HepG2 (cell line): ENCODE data around the gene DRAM1. TPM values are rescaled to one million over a fixed set of nuclear protein-coding genes. Genes with fewer than 3 reads are reported as not detected.

Experiments
- ARID4A ChIP-seq: sonication (generic); formaldehyde crosslinking; IDR thresholded peaks from 2 replicates; pipeline ENCODE4 v1.5.0; 2020; ENCODE audit warnings: mild to moderate bottlenecking, missing genetic modification reagents, borderline replicate concordance
- ATF1 ChIP-seq: IDR thresholded peaks from 2 replicates; pipeline ENCODE4 v1.6.1; 2016; ENCODE audit warnings: mild to moderate bottlenecking, control low read depth
- CC2D1A ChIP-seq: sonication (generic); formaldehyde crosslinking; IDR thresholded peaks from 2 replicates; pipeline ENCODE4 v1.8.1; 2023; ENCODE audit warnings: mild to moderate bottlenecking, missing genetic modification reagents
- CENPX ChIP-seq: sonication (generic); formaldehyde crosslinking; IDR thresholded peaks from 2 replicates; pipeline ENCODE4 v1.9.0; 2021; ENCODE audit warnings: mild to moderate bottlenecking, missing genetic modification reagents, moderate library complexity
- DPF2 ChIP-seq: sonication (generic); formaldehyde crosslinking; IDR thresholded peaks from 2 replicates; pipeline ENCODE4 v1.4.0; 2020; ENCODE audit warnings: mild to moderate bottlenecking, low read depth, missing genetic modification reagents, borderline replicate concordance
- FOSL2 ChIP-seq: sonication (generic); formaldehyde crosslinking; IDR thresholded peaks from 2 replicates; pipeline ENCODE4 v1.4.0; 2020; ENCODE audit warnings: missing genetic modification reagents
- FOXO4 ChIP-seq: sonication (generic); formaldehyde crosslinking; conservative IDR thresholded peaks from 2 replicates; pipeline ENCODE4 v1.8.1; 2023; ENCODE audit warnings: missing genetic modification reagents
- GABPA ChIP-seq, 2 experiments: IDR thresholded peaks; 2 replicates each; pipeline ENCODE4 v1.6.1; 2011 to 2016; ENCODE audit warnings: low read depth in 2 of 2, low read length in 1 of 2, missing biosample characterization in 1 of 2, missing genetic modification characterization in 1 of 2
- GATA4 ChIP-seq: sonication (generic); IDR thresholded peaks from 2 replicates; pipeline ENCODE4 v1.6.1; 2016; ENCODE audit warnings: antibody characterized with exemption, low read depth, borderline replicate concordance
- KLF6 ChIP-seq: IDR thresholded peaks from 2 replicates; pipeline ENCODE4 v1.8.0; 2016; ENCODE audit warnings: missing biosample characterization, missing genetic modification reagents
- LBX2 ChIP-seq: sonication (generic); formaldehyde crosslinking; IDR thresholded peaks from 2 replicates; pipeline ENCODE4 v1.5.0; 2020; ENCODE audit warnings: missing genetic modification reagents, mild to moderate bottlenecking, borderline replicate concordance
- MAFF ChIP-seq: IDR thresholded peaks from 2 replicates; pipeline ENCODE4 v1.6.1; 2011; ENCODE audit warnings: low read depth, low read length, improper control_type of control experiment
- MBD4 ChIP-seq: IDR thresholded peaks from 2 replicates; pipeline ENCODE4 v1.6.1; 2012; ENCODE audit warnings: low read length, inconsistent platforms, borderline replicate concordance
- MEIS1 ChIP-seq: sonication (generic); formaldehyde crosslinking; IDR thresholded peaks from 2 replicates; pipeline ENCODE4 v1.9.0; 2021; ENCODE audit warnings: mild to moderate bottlenecking, missing genetic modification reagents, moderate library complexity, borderline replicate concordance
- SAFB2 ChIP-seq: sonication (generic); formaldehyde crosslinking; IDR thresholded peaks from 2 replicates; pipeline ENCODE4 v1.5.1; 2020; ENCODE audit warnings: missing genetic modification reagents, low read depth, mild to moderate bottlenecking, borderline replicate concordance
- SOX5 ChIP-seq: IDR thresholded peaks from 2 replicates; pipeline ENCODE4 v1.6.1; 2016; ENCODE audit warnings: borderline replicate concordance
- ZEB1 ChIP-seq: IDR thresholded peaks from 2 replicates; pipeline ENCODE4 v1.6.1; 2012; ENCODE audit warnings: mild to moderate bottlenecking, low read depth, inconsistent platforms; ENCODE audit not compliant: insufficient replicate concordance
- ZNF205 ChIP-seq: IDR thresholded peaks from 2 replicates; pipeline ENCODE4 v1.6.1; 2018; ENCODE audit warnings: missing biosample characterization, missing genetic modification reagents
- ZNF292 ChIP-seq: sonication (generic); formaldehyde crosslinking; IDR thresholded peaks from 2 replicates; pipeline ENCODE4 v1.8.1; 2022; ENCODE audit warnings: mild to moderate bottlenecking, low read depth, missing genetic modification reagents, borderline replicate concordance
- ZNF468 ChIP-seq: sonication (generic); formaldehyde crosslinking; IDR thresholded peaks from 2 replicates; pipeline ENCODE4 v1.8.0; 2022; ENCODE audit warnings: mild to moderate bottlenecking, moderate library complexity, missing genetic modification reagents
- ZNF484 ChIP-seq: sonication (generic); formaldehyde crosslinking; IDR thresholded peaks from 2 replicates; pipeline ENCODE4 v1.5.1; 2020; ENCODE audit warnings: mild to moderate bottlenecking, low read depth, missing genetic modification reagents, borderline replicate concordance
- ZNF549 ChIP-seq: sonication (generic); formaldehyde crosslinking; IDR thresholded peaks from 2 replicates; pipeline ENCODE4 v1.5.0; 2020; ENCODE audit warnings: missing genetic modification reagents
- ZNF747 ChIP-seq: sonication (generic); formaldehyde crosslinking; IDR thresholded peaks from 2 replicates; pipeline ENCODE4 v1.8.1; 2023; ENCODE audit warnings: missing genetic modification reagents, mild to moderate bottlenecking, borderline replicate concordance
- ZNF891 ChIP-seq: sonication (generic); formaldehyde crosslinking; IDR thresholded peaks from 2 replicates; pipeline ENCODE4 v1.5.0; 2020; ENCODE audit warnings: mild to moderate bottlenecking, missing genetic modification reagents
- ZSCAN9 ChIP-seq: IDR thresholded peaks from 2 replicates; pipeline ENCODE4 v1.6.1; 2016; ENCODE audit warnings: borderline replicate concordance
- polyA plus RNA-seq, 8 experiments: library from polyadenylated mRNA; depleted of rRNA in 3 of 8; stranded (reverse) in 7 of 8; unstranded in 1 of 8; fragments of >200 nt; fragmentation: Illumina TruSeq in 4 of 8; extraction: Trizol in 4 of 8; gene quantifications; 2 replicates each; pipeline versions ENCODE4 v1.2.1 to v1.2.3, GENCODE V29; 2011 to 2016; ENCODE audit warnings: low read depth in 4 of 8, missing spikeins in 1 of 8, mixed read lengths in 1 of 8; ENCODE audit not compliant: insufficient read depth in 1 of 8
- total RNA-seq, 5 experiments: library from RNA; depleted of rRNA; stranded (reverse); fragments of >200 nt; fragmentation: Illumina TruSeq; extraction: Trizol; gene quantifications; 2 replicates each; pipeline ENCODE4 v1.2.3, GENCODE V29; 2016; ENCODE audit warnings: low read depth in 1 of 5

The DRAM1 gene
- total and polyA plus RNA-seq, 2 of the 13 experiments (the other 11 are each of a cell fraction or from before 2014, with no cell fraction given): 20.9 to 32.6 TPM

- TF ChIP-seq LBX2 (CRISPR knock-in tag) (no peak), DPF2 (CRISPR knock-in tag) (no peak), ZNF549 (CRISPR knock-in tag) (no peak), ATF1 (CRISPR knock-in tag) (peak; percentile 51; the same call in 1 of the 2 replicates), MAFF (peak; percentile 47; the same call in 1 of the 2 replicates), ZNF292 (no peak; the same call in 1 of the 2 replicates), GATA4 (peak; percentile 51; the same call in 1 of the 2 replicates), MBD4 (0 out of 2 replicates have a peak, but pooled peaks have one; percentile 61), FOXO4 (no peak), SOX5 (CRISPR knock-in tag) (peak; percentile 87), CENPX (CRISPR knock-in tag) (no peak), ZNF468 (no peak), SAFB2 (CRISPR knock-in tag) (no peak; the same call in 1 of the 2 replicates), FOSL2 (CRISPR knock-in tag) (peak; percentile 58), GABPA (IDR thresholded peaks at IDR 0.05; ENCODE audit: low read depth, low read length) (no peak), GABPA (CRISPR knock-in tag; IDR thresholded peaks at IDR 0.05; ENCODE audit: low read depth) (peak; percentile 63), ZNF891 (CRISPR knock-in tag) (no peak), ZNF205 (peak; percentile 62; the same call in 1 of the 2 replicates), ZNF747 (CRISPR knock-in tag) (no peak), ZSCAN9 (CRISPR knock-in tag) (no peak), ZEB1 (no peak), ZNF484 (CRISPR knock-in tag) (no peak), KLF6 (CRISPR knock-in tag) (no peak), ARID4A (CRISPR knock-in tag) (peak; percentile 29; the same call in 1 of the 2 replicates), MEIS1 (CRISPR knock-in tag) (no peak), CC2D1A (no peak)
These were observed 14.1 kb downstream of the DRAM1 start (continued) for GRCh38 chr12:101891462-101891971.
